ENCODE data around the gene OR3A1.
"Not testable (repeated sequence)": the region's sequence is repeated elsewhere in the genome, so short reads cannot be mapped to it uniquely, and the experiment has no call there.

OR3A1 gene

GRCh38 chr17:3298260-3298659 lies at the start of gene OR3A1:
TSS of gene OR3A1 (minus strand) at chr17:3298360. CDS start at chr17:3292582, 5,778 bp downstream.
- DNase-seq = no peak

- DNase-seq = not testable (repeated sequence)
Measured at GRCh38 chr17:3342782-3343181, 44.6 kb upstream of the OR3A1 start.

- no peak for DNase-seq
Measured at GRCh38 chr17:3335876-3336275, 37.7 kb upstream of the OR3A1 start.

- no peak for DNase-seq
Measured at GRCh38 chr17:3318336-3318735, 20.2 kb upstream of the OR3A1 start.

- DNase-seq = no peak
Measured at GRCh38 chr17:3316836-3317235, 18.7 kb upstream of the OR3A1 start.

GRCh38 chr17:3308603-3309002 lies 10.4 kb upstream of the OR3A1 start:
- no peak for DNase-seq

- no peak for DNase-seq
Measured at GRCh38 chr17:3295632-3296031, 2.5 kb downstream of the OR3A1 start.

GRCh38 chr17:3293548-3293947 lies 4.6 kb downstream of the OR3A1 start:
- DNase-seq = not testable (repeated sequence)

- no peak for DNase-seq
Measured at GRCh38 chr17:3282901-3283300, 15.3 kb downstream of the OR3A1 start.

GRCh38 chr17:3276126-3276525 lies 22.0 kb downstream of the OR3A1 start:
- no peak for DNase-seq

- DNase-seq = no peak
Measured at GRCh38 chr17:3271072-3271848, 26.9 kb downstream of the OR3A1 start.

GRCh38 chr17:3260600-3260999 lies 37.6 kb downstream of the OR3A1 start:
- no peak for DNase-seq

- no peak for DNase-seq
Measured at GRCh38 chr17:3260163-3260562, 38.0 kb downstream of the OR3A1 start.

- no peak for DNase-seq
Measured at GRCh38 chr17:3256575-3256974, 41.6 kb downstream of the OR3A1 start.

- DNase-seq = not testable (repeated sequence)
Measured at GRCh38 chr17:3249013-3249412, 49.1 kb downstream of the OR3A1 start.

- DNase-seq = not testable (repeated sequence)
Measured at GRCh38 chr17:3244841-3245240, 53.3 kb downstream of the OR3A1 start.

GRCh38 chr17:3241044-3241443 lies 57.1 kb downstream of the OR3A1 start:
- not testable (repeated sequence) for DNase-seq

Measured in nucleus accumbens (tissue), 56 donors.